GM23248 (cell line): ENCODE results near the gene MED22. TPM values are rescaled to one million over a fixed set of nuclear protein-coding genes. Genes with fewer than 3 reads are reported as not detected.
"Not testable (repeated sequence)": the region's sequence is repeated elsewhere in the genome, so short reads cannot be mapped to it uniquely, and the experiment has no call there.

ENCODE experiments used
- DNase-seq: peaks from one replicate; pipeline ENCODE4 v3.0.0-alpha.2; 2015
- H2AFZ ChIP-seq: fragments of 200-600 bp; sonication (generic); 2 replicates; pipeline ENCODE4 v1.6.1; 2016; ENCODE audit warnings: antibody characterized with exemption
- H3F3A ChIP-seq: fragments of 200-600 bp; sonication (generic); 2 replicates; pipeline ENCODE4 v1.6.1; 2016; ENCODE audit warnings: mild to moderate bottlenecking, antibody characterized with exemption, mixed run types; ENCODE audit not compliant: insufficient read depth
- H3K27ac ChIP-seq: fragments of 200-600 bp; sonication (generic); 2 replicates; pipeline ENCODE4 v1.5.1; 2016; ENCODE audit warnings: mild to moderate bottlenecking
- H3K27me3 ChIP-seq: fragments of 200-600 bp; sonication (generic); replicated peaks from 2 replicates; pipeline ENCODE4 v1.6.1; 2016; ENCODE audit warnings: mild to moderate bottlenecking; ENCODE audit not compliant: insufficient read depth
- H3K36me3 ChIP-seq: fragments of 200-600 bp; sonication (generic); 2 replicates; pipeline ENCODE4 v1.6.1; 2016; ENCODE audit warnings: low read depth, mild to moderate bottlenecking
- H3K4me1 ChIP-seq: fragments of 200-600 bp; sonication (generic); 2 replicates; pipeline ENCODE4 v1.6.1; 2016; ENCODE audit warnings: mild to moderate bottlenecking; ENCODE audit not compliant: insufficient read depth
- H3K4me2 ChIP-seq: fragments of 200-600 bp; sonication (generic); one replicate; pipeline ENCODE4 v1.6.1; 2016; ENCODE audit warnings: mild to moderate bottlenecking; ENCODE audit not compliant: unreplicated experiment
- H3K4me3 ChIP-seq: fragments of 200-600 bp; sonication (generic); 2 replicates; pipeline ENCODE4 v1.5.1; 2016; ENCODE audit warnings: mild to moderate bottlenecking
- H3K79me2 ChIP-seq: fragments of 200-600 bp; sonication (generic); 2 replicates; pipeline ENCODE4 v1.6.1; 2016; ENCODE audit warnings: mild to moderate bottlenecking; ENCODE audit not compliant: insufficient read depth
- H3K9ac ChIP-seq: fragments of 200-600 bp; sonication (generic); 2 replicates; pipeline ENCODE4 v1.6.1; 2016; ENCODE audit warnings: mild to moderate bottlenecking
- H3K9me2 ChIP-seq: fragments of 200-600 bp; sonication (generic); 2 replicates; pipeline ENCODE4 v1.6.1; 2016; ENCODE audit warnings: mixed run types, mild to moderate bottlenecking, moderate library complexity; ENCODE audit not compliant: insufficient read depth
- H3K9me3 ChIP-seq: fragments of 200-600 bp; sonication (generic); one replicate; pipeline ENCODE4 v1.6.1; 2017; ENCODE audit warnings: low read depth
- H4K20me1 ChIP-seq: fragments of 200-600 bp; sonication (generic); 2 replicates; pipeline ENCODE4 v1.6.0; 2016; ENCODE audit not compliant: insufficient read depth
- EZH2 ChIP-seq: fragments of 200-600 bp; sonication (generic); IDR thresholded peaks from 2 replicates; pipeline ENCODE4 v1.6.1; 2018; ENCODE audit warnings: antibody characterized with exemption, mild to moderate bottlenecking; ENCODE audit not compliant: insufficient read depth, poor library complexity, severe bottlenecking
- EZH2phosphoT487 ChIP-seq: fragments of 200-600 bp; sonication (generic); IDR thresholded peaks from 2 replicates; pipeline ENCODE4 v1.6.1; 2018; ENCODE audit warnings: antibody characterized with exemption, moderate library complexity, mild to moderate bottlenecking, low read depth; ENCODE audit not compliant: insufficient read depth
- WGBS, 2 experiments: methylation state at CpG; one replicate each; pipeline ENCODE4 v1.1.6; 2015 to 2017; ENCODE audit warnings: low lambda C conversion rate in 2 of 2, low coverage in 1 of 2; ENCODE audit errors: missing lambda C conversion rate in 2 of 2; 5-methylcytosine and 5-hydroxymethylcytosine counted together
- in situ Hi-C: fragments of 300-500 bp; cut with MboI; formaldehyde crosslinking; loops from 2 replicates; pipeline ENCODE4 v1.15.0; 2020
- polyA plus RNA-seq: library from polyadenylated mRNA; unstranded; fragments of >200 nt; fragmentation: Nextera tagmentation; extraction: Ambion mirVana; gene quantifications from 2 replicates; pipeline ENCODE4 v1.2.1, GENCODE V29; 2016
- total RNA-seq: library from RNA; depleted of rRNA; stranded (reverse); fragments of >200 nt; shearing (Covaris generic); gene quantifications from 2 replicates; pipeline ENCODE4 v1.2.3, GENCODE V29; 2014

Gene MED22
- total and polyA plus RNA-seq, 2 experiments from 2014 or later: 14.1 to 28.6 TPM

DNA sequence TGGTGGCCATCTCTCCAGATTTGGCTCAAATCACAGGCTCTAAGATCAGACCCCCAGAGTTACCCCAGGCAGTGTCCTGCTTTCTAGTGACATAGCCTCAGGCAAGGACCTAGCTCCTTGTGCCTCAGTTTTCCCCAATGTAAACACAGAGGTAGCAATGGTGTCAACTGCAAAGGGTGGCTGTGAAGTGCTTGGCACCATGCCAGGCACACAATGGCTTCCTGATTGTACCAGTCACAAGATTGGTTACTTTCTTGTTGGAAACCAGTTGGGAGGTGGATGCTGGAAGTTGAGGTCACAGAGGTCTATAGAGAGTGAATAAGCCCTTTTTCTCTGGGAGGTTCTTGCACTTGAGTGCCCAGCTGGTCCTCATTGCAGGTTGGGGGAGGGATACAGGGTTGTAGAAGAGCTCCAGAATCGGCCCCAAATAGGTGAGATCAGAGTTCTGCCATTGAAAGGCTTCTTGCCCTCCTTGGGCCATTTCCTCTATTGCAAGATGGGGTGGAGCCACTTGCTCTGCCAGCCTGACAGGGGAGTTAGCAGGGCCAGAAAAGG lies 30.6 kb upstream of the MED22 start:
- Histone ChIP-seq H3K9me2 (0 out of 2 replicates have a peak, but pooled peaks cover 5% of the 10 kb centered on the region), H3K4me3 (no peak overlapping the region), H2AFZ (no peak overlapping the region), H3K36me3 (no peaks in the 10 kb centered on the region), H3K9ac (no peak overlapping the region), H3K4me1 (peaks cover 18% of the 10 kb centered on the region), H3K4me2 (no peak overlapping the region), H4K20me1 (no peaks in the 10 kb centered on the region; the same call in 1 of the 2 replicates), H3F3A (peaks cover 38% of the 10 kb centered on the region), H3K27ac (no peak overlapping the region), H3K27me3 (no peaks in the 10 kb centered on the region), H3K9me3 (no peaks in the 10 kb centered on the region), H3K79me2 (peaks cover 23% of the 10 kb centered on the region)
- no peak for DNase-seq
- TF ChIP-seq EZH2 (no peak), EZH2phosphoT487 (no peak)
- 100% methylated on average over 1 of the region's 1 CpG for WGBS, 2 experiments
- in situ Hi-C loops: no loop called here

GRCh38 chr9:133377721-133378216 lies 29.8 kb upstream of the MED22 start:
- Histone ChIP-seq H3K79me2 (peaks cover 31% of the 10 kb centered on the region), H3K9ac (no peak overlapping the region), H4K20me1 (peaks cover 5% of the 10 kb centered on the region; the same call in 1 of the 2 replicates), H3K4me3 (no peak overlapping the region), H3K27ac (peak overlapping the region; percentile 93), H3K4me1 (peaks cover 23% of the 10 kb centered on the region), H3K4me2 (no peak overlapping the region), H3K36me3 (peaks cover 5% of the 10 kb centered on the region), H3K27me3 (no peaks in the 10 kb centered on the region), H2AFZ (no peak overlapping the region), H3K9me2 (0 out of 2 replicates have a peak, but pooled peaks cover 5% of the 10 kb centered on the region), H3K9me3 (no peaks in the 10 kb centered on the region), H3F3A (peaks cover 43% of the 10 kb centered on the region)
- in situ Hi-C loops: no loop called here
- DNase-seq: peak; percentile 79
- whole genome bisulfite sequencing, 2 experiments: 3 to 4% methylated on average over 6 of the region's 6 CpGs
- no peak for TF ChIP-seq EZH2
- TF ChIP-seq EZH2phosphoT487: no peak

DNA sequence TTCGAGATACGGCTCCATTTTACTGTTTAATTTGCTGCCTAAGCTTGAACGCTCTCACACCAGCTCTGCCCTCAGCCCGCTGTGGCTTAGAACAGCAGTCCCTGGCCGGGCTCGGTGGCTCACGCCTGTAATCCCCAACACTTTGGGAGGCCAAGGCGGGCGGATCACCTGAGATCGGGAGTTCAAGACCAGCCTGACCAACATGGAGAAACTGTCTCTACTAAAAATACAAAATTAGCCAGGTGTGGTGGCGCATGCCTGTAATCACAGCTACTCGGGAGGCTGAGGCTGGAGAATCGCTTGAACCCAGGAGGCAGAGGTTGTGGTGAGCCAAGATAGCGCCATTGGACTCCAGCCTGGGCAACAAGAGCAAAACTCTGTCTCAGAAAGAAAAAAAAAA lies 29.3 kb upstream of the MED22 start:
- H3K4me3 ChIP-seq: peak overlapping the region; percentile 83
- H4K20me1 ChIP-seq, H3K36me3 ChIP-seq, H3K27me3 ChIP-seq, H3K9me2 ChIP-seq, H2AFZ ChIP-seq, DNase-seq, in situ Hi-C loops, H3K9me3 ChIP-seq: not testable (repeated sequence)
- H3K27ac ChIP-seq: peak overlapping the region; percentile 93
- peaks cover 35% of the 10 kb centered on the region for H3K79me2 ChIP-seq
- H3K9ac ChIP-seq: peak overlapping the region; percentile 100; the same call in 1 of the 2 replicates
- peaks cover 48% of the 10 kb centered on the region for H3F3A ChIP-seq
- H3K4me1 ChIP-seq: peaks cover 28% of the 10 kb centered on the region
- WGBS, 2 experiments: 48 to 51% methylated on average over 14 of the region's 14 CpGs
- peak overlapping the region; percentile 85 for H3K4me2 ChIP-seq

- H3K27me3 ChIP-seq: no peaks in the 10 kb centered on the region
- 1% methylated on average over 42 to 73 of the region's 120 CpGs for WGBS, 2 experiments
Observed at GRCh38 chr9:133375724-133376654, 28.1 kb upstream of the MED22 start, which contains the start of the genes STKLD1 and SURF4. Gene STKLD1, plus strand, starts transcription at chr9:133376366. Its CDS starts 108 bp downstream, at chr9:133376474. Gene SURF4, minus strand, starts transcription at chr9:133376060. Its CDS starts 91 bp downstream, at chr9:133375969.

More at GRCh38 chr9:133375724-133376654, 28.1 kb upstream of the MED22 start, which contains the start of the genes STKLD1 and SURF4:
- peak within 1 kb of the TSS; percentile 75 for H2AFZ ChIP-seq
- H3K9ac ChIP-seq: peak within 1 kb of the TSS; percentile 100
- peak within 1 kb of the TSS; percentile 93 for H3K27ac ChIP-seq
- H3K36me3 ChIP-seq: peaks cover 7% of the 10 kb centered on the region
- peaks cover 56% of the 10 kb centered on the region for H3F3A ChIP-seq
- TF ChIP-seq EZH2phosphoT487 (no peak), EZH2 (no peak)
- no peaks in the 10 kb centered on the region for H3K9me3 ChIP-seq
- H3K4me3 ChIP-seq: peak within 1 kb of the TSS; percentile 83
- in situ Hi-C loops: no loop called here
- H4K20me1 ChIP-seq: peaks cover 22% of the 10 kb centered on the region; the same call in 1 of the 2 replicates
- H3K4me1 ChIP-seq: peaks cover 41% of the 10 kb centered on the region
- H3K9me2 ChIP-seq: no peaks in the 10 kb centered on the region
- peak; percentile 99 for DNase-seq
- H3K79me2 ChIP-seq: peaks cover 48% of the 10 kb centered on the region
- peak within 1 kb of the TSS; percentile 89 for H3K4me2 ChIP-seq
